Tongue (tissue), 2 donors: ENCODE data around the gene RBBP8NL. TPM values are rescaled to one million over a fixed set of nuclear protein-coding genes. Genes with fewer than 3 reads are reported as not detected.

Source experiments
- DNase-seq: peaks from one replicate; pipeline ENCODE4 v3.0.0-alpha.2; 2015
- total RNA-seq: library from RNA; depleted of rRNA; stranded (reverse); fragments of >200 nt; gene quantifications from one replicate; pipeline ENCODE4 v1.2.3, GENCODE V29; 2014

Gene RBBP8NL
- total RNA-seq, 1 donor from 2014 or later, result 1.0 TPM

DNA sequence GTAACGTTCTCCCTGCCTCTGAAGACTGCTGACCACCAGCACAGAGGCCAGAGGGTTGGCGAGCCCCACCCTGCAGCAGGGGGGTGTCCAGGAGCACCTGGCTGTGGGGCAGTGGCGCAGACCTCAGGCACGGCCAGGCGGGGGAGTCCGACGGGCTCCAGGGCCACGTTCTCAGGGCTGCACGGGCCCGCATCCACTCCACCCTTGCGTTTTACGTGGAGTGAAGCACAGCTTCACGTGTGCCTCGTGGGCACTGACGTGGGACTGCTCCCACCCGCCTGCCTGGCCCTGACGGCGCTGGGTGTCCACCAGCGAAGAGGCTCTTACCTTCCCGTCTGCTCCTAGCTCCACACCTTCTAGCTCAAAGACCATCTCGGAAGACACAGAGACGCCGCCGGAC is 33.5 kb downstream of the RBBP8NL start:
- no peak for DNase-seq

DNA sequence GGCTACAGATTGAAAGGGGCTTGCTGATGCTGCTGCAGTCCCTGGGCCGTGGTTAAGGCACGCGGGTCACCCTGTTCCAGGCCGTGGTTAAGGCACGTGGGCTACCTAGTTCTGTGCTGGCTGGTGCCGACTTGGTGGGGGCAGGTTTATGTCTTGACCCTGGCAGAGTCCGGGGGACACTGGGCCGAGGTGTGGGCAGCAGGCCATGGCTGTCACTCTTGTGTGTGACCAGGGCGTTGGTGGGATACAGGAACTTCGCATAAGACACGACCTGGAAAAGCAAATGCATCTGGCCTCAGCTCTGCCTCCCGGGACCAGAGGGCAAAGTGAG is 34.0 kb downstream of the RBBP8NL start:
- no peak for DNase-seq

DNA sequence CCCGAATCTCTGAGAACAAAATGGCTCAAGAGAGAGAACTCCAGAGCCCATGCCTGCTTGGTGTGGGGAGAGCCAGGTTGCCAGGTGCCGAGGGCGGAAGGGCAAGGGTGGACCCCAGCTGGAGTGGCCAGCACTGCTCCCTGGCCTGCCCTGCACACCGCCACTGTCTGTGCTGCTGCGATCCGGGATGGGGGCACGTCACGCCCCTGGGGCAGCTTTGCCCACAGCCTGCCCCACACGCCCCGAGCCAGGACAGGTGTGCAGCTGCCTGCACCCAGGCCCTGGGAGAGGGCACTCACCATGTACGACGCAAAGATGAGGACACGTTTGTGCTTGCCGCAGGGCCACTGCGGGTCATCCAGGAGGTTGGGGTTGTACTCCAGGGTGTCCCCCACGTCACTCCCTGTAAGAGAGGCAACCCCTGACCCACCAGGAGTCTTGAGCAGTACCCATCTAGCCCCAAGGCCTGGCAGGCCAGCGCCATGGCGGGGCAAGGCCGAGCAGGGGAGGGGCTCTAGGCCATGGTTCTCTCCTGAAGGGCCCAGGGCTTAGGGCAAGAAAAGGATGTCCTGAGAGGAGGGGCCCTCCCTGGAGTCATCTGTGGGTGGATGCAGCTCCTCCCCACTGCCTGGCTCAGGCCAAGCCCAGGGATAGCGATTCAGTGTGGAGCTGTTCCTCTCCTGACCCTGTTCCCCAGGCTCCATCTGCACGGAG is 34.6 kb downstream of the RBBP8NL start:
- DNase-seq, result no peak

DNA sequence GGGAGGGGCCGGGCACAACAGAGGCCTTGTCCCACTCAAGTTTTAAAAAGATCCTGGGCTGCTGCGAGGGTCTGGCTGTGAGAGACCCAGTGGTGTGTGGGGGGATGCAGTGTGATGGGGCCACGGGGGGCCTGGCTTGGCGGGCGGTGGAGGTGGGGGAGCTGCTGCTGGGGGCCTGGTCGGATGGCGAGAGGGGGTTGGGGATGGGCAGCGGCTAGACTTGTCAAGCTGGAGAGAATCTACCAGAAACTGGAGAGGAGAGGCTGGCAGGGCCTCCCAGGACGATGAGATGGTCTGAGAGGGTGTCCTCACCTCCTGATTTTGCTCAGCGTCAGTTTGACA is 35.3 kb downstream of the RBBP8NL start:
- DNase-seq, result no peak

DNA sequence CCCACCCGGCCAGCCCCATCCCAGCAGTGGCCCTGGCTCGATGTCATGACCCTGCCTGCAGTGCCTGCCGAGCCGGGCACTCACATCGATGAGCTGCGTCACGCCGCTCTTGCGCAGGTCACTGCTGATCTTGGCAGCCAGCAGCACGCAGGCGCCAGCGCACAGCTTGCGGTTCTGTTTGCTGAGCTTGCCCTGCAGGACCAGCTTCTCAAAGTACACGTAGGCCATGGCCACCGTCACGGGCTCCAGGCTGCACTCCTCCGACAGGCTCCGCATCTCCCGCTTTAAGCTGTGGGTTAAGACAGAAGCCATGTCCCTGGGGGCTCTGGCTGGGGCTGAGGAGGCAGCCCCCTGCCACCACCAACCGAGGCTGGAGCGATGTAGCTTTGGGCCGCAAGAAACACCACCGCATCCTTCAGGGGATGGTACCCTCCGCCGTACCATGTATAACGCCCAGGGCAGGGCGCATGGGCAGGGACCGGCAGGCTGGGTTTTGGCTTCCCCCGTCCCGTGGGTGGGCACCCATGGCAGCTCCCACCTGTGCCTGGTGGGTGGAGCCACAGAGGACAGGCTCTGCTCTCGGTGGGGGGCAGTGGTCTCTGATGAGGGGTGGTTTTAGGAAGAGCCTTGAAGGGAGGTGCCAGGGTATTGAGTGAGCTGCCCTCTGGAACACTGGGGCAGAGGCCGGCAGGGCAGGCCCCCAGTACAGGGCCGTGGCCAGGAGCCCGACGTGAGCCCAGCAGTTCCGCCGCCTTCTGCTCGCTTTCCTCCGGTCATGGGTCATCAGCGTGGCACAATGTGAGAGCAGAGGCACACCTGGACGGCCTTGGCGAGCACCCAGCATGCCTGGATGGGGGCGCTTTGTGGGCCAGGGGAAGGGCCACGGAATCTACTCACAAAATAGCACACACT is 35.9 kb downstream of the RBBP8NL start:
- no peak for DNase-seq

DNA sequence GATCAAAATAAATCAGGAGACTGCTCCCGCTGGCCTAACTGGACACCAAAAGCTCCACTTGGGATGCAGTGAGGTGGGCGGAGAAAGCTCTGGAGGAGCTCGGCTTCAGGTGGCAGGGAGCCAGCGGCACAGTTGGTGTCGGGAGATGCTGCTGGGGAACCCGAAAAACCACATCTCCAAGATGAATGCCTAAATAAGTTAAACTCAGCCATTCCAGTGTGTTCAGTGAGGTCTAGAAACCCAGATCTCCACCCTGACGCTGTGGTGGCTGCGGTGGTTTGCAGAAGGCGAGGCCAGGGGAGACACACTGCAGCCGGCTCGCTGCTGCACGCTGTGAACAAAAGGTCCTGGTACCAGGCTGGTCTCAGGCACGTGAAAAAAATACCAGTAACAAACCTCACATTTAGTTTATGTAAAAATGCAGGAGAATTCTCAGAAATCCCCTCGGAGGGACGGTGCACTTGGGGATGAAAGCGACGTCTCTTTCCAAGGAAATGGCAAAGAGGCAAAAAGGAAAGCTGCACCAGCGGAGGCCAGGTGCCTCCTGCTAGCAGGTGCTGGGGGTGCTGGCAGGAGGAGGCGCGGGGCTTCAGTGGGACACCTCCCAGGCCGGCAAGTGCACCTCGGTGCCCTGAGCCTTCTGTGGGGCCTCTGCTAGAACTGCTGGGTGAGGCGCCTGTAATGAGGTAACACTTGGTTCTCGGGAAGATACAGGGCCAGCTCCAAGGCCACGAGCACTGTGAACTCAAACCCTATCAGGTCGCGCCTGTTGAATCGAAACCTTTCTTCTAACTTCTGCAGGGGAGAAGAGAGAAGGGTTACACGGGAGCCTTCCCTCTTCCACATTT is 36.8 kb downstream of the RBBP8NL start:
- DNase-seq, result no peak

DNA sequence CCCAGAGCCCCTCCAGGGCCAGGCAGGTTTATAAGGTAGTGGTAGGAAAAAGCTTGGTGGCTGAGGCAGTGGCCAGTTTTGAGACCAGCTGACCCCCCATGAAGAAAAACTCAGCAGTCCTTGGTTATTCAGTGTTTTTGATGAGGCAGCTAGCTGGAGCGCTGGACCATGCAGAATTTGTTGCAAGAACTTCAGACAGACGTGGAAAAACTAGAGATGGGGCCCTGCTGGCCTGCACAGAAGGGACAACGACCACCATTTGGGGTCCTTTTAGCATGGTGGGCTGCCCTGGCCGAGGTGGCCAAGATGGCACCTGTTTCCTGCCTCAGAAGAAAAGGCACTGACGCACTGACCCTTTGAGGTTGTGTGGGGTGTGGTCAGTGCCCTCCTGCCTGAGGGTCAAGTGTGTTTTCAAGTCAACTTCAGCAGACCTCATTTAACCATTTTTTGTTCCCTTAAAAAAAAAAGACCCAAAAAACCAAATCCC is 37.7 kb downstream of the RBBP8NL start:
- DNase-seq, result no peak

DNA sequence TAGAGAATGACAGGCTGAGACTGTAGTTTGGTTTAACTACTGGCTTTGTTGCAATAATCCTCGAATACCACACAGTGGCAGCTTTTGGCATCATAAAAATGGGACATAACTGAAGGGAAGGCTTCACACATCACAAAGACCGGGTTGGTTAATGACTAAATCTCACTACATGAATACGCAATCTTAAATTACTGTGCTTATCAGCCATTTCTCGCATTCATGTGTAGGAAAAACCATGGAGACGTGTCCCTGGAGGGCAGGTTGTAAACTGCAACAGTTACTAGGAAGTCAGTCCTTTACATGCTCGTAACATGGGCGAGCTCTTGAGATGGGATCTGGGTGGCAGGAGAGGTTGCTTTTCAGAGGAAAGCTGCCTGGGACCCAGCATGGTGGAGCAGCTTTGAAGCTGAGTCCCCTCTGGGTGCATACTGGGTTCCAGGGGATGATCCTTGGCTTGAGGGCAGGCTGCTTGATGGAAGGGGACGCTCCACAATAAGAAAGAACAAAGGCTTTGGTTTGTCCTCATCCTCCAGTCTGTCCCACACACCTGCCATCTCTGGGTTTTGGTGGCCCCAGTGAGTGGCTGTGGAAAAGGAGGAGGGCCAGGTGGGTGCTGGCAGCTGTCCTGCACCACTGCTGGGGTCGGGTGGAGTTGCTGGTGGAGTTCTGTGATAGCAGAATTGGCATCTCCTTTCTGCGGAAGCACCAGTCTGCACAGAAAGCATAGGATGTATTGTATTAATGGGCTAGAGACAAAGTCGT is 38.3 kb downstream of the RBBP8NL start:
- DNase-seq, result no peak

DNA sequence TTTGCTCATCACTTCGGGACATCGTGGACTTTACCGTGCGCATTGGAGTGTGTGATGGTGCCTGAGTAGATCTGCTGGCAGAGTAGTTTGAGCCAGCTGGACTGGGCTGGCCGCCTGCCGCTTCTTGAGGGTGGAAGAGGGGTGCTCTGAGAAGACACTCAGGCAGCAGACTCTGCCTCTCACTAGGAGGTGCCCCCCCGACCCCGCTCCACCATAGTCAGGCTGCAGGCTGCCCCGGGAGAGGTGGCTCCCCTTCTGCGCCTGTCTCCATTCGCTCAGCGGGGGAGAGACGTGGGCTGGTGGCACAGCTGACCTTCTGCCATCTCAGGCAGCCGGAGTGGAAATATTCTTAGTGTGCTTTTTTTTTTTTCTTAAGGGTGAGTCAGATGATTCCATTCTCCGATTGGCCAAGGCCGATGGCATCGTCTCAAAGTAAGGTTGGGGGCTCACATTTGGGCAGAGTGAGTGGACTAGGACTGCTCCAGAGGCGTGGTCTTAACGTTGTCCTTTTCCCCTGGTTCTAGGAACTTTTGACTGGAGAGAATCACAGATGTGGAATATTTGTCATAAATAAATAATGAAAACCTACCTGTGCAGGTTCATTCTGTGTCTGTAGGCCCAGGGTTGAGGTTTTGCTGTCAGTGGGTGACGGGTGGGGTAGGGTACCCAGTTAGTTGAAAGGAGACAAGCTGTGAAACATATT is 39.3 kb downstream of the RBBP8NL start:
- no peak for DNase-seq

DNA sequence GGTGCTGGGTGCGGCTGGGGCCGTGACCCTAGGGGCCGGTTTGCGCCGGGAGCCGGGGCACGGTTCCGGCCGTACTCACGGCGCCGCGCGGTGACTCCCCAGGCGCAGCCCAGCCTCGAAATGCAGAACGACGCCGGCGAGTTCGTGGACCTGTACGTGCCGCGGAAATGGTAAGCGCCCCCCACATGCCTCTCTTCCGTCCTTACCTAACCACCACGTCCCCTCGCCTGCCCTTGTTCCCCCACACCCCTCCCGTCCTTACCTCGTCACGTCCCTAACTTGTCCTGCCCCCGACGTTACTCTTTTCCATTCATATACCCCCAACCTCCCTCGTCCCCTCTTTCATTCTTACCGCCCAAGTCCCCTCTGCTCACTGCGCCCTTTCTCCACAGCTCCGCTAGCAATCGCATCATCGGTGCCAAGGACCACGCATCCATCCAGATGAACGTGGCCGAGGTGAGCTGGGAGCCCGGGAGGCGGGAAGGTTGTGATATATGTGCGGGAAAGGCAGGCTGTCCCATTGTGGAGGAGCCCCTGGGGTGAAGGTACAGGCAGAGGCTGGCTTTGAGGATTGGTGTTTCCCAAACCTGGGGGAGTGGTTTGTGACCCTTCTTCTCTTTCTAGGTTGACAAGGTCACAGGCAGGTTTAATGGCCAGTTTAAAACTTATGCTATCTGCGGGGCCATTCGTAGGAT is 40.0 kb downstream of the RBBP8NL start:
- DNase-seq, result no peak

DNA sequence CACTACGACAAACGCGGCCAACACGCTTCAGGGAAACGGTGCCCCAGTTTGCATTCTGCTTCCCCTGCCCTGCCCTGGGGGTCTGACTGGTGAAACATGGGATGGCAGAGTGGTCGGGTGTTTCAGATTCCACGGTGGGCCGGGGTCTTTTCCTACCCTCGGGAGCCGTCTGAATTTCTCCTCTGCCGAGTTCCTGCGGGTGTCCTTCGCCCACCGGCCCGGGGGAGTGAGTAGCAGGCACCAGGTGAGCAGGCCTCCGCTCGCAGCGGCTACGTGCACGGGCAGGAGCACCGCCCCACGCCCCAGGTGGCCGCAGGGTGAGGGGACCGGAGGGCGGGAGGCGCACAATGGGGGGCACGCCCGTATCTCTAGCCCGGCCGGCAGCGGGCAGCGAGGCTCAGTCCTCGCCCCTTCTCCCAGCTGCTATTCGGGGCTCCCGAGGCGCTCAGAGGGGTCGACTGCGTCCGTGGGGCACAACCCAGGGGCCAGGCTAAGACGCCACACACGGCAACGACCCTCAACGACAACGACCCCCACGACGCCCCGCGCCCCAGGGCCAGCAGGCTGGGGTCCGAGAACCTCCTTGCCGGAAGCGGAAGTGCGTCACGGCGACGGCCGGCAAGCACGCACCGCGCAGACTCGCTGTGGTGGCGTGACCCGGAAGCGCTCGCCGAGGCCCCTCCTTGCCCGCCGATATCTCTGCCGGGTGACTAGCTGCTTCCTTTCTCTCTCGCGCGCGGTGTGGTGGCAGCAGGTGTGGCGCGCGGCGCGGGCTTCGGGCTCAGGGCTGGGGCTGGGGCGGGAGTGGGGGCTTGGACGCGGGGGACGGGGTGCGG is 40.7 kb downstream of the RBBP8NL start, which contains the start of gene RPS21:
Gene RPS21 (plus strand): TSS at position 721 of the 836 bp plus-strand sequence. CDS start 236 bp downstream, outside the sequence.
- DNase-seq, result peak; percentile 97

DNA sequence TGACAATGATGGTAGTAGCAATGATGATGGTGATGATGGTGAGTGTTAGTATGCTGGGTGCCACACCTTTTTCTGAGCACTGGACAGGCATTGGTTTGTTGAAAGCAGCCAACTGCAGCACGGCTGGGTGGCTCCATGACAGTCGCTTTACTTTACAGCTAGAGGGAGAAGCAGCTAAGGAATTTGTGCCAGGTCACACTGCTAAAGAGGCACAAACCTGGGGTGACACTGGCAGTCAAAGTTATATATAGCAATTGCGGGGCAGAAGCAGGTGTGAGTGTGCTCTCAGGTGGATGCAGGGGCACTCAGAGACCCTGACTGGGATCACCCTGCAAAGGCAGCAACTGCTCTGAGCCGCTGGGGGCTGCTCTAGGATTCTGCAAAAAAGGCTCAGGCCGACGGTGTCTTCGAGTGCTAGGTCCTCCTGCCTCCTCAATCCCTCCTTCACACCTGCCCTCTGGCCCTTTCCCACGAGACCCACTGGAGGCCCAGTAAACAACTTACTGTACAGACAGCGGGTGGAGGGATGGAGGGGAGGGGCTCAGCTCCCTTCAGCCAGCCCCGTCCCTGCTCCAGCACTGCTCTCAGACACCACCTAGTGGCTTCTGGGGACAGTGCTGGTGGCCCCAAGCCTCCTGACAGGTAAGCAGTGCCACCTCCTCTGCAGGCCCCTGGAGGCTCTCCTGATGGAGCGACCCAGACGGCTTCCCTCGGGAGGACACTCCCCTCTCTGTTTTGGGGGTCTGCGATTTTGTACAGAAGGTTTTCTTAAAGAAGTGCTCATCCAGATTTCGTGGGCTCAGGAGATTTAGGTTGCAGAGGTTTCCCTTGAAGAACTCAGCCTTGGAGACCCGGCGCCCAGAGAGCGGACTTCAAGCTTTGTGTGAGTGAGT is 44.8 kb downstream of the RBBP8NL start:
- peak; percentile 85 for DNase-seq

DNA sequence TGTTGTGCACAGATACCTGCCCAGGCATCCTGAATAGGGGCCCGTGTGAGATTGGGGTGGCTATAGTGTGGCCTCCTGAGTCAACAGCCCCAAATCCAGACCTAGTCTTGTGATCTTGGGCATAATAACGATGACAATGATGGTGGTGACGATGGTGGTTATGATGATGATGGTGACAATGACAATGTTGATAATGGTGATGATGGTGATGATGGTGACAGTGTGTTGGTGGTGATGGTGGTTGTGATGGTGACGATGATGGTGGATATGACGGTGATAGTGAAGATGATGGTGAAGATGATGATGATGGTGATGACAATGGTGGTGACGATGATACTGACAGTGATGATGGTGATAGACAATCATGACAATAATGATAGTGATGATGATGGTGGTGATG is 45.5 kb downstream of the RBBP8NL start:
- no peak for DNase-seq

DNA sequence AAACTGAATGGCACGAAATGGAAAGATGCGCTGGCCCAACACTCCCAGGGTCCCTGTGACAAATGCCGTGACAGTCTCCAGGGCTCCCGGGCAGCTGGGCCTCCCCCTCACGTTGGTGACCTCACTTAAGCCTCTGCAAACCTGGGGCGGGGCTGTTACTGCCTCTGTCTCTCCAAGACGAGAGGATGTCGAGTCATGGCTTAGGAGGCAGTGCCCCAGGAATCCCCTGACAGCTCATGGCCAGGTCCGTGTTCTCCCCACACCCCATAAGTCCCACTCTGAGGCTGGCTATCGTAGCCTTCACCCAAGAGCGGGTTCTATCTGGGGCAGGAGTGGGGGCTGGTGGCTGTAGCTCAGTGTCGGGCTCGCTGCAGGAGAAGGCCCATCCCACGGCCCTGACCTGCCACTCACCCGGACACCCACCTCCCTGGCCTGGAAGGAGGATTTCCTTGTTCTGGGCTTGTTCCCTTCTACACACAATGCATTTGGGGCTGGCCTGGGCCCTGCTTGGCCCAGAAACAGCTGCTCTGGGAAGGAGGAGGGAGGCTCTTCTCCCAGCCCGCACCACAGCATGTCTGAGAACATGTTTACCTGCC is 46.0 kb downstream of the RBBP8NL start:
- DNase-seq, result no peak

DNA sequence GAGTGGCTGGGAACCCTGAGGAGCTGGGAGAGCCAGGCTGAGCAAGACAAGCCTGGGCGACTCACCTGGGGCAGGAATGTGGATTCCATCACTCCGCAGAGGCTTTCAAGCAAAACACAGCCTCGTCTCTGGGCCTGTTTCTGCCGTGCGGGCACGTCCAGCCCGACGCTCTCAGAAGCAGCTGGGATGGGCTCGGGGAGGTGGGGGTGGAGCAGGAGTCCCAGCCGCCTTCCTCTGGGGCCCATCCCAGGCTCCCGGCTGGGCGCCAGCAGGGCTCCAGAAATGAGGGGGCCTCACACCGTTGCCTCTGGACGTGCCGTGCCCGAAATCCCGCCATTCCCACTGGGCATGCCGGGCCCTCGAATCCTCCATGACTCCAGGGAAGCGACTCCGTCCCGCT is 49.1 kb downstream of the RBBP8NL start:
- DNase-seq, result peak; percentile 76

DNA sequence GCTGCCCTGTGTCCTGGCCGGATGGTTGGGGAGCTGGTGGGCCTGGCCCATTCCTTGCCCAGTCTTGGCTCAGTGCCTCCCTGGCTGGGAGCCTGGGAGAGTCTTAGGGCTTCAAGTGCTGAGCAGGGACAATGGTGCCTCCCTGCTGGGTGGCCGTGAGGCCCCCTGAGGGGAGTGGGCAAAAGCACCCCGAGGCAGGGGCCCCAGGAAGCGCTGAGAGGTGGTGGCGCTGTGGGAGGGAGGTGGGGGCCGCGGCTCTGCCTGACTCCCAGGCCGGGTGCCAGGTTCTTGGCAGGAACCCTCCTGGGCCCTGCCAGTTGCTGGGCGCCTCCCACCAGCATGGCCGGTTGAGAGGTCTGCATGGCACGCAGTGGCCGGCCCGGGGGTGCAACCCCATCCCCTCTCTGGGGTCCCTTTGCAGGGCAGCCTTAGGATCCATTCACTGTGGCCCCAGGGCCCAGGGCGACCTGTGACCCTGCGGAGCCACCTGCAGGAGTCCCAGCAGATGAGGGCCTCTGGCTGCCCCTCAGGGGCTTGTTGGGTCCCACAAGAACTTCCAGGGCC is 49.6 kb downstream of the RBBP8NL start:
- DNase-seq, result peak; percentile 74

DNA sequence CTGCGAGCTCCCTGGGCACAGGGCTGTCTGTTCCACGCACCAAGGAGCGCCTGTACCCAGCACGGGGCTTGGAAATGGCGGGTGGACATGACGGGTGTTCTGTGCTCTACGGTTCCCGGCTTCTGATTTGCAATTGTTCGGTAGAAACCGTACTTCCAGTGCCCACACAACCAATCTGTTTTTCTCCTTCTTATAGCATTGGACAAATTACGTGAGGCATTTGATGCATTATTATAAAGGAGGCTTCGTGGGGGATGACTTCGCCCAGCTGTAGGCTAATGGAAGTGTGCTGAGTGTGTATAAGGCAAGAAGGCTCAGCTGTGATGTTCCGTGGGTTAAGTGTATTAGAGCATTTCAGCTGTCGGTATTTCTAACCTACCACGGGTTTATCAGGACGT is 50.3 kb downstream of the RBBP8NL start:
- DNase-seq, result peak; percentile 44
